Ascending aorta (tissue), 2 donors: ENCODE data around the gene TMC1. TPM values are rescaled to one million over a fixed set of nuclear protein-coding genes. Genes with fewer than 3 reads are reported as not detected.

Experiments used
- DNase-seq, 2 donors: peaks; one replicate each; pipeline ENCODE4 v3.0.0-alpha.2; 2019; ENCODE audit warnings: low spot score in 2 of 2
- H3K27ac ChIP-seq, 2 donors: fragments of 200-600 bp; sonication (generic); one replicate each; pipeline ENCODE4 v1.5.1; 2016 to 2017; ENCODE audit warnings: mild to moderate bottlenecking in 1 of 2
- H3K27me3 ChIP-seq: fragments of 200-600 bp; sonication (generic); one replicate; pipeline ENCODE4 v1.5.1; 2017
- H3K36me3 ChIP-seq, 2 donors: fragments of 200-600 bp; sonication (generic); one replicate each; pipeline ENCODE4 v1.5.1; 2016
- H3K4me1 ChIP-seq, 2 donors: fragments of 200-600 bp; sonication (generic); one replicate each; pipeline ENCODE4 v1.5.1; 2016 to 2017; ENCODE audit warnings: mild to moderate bottlenecking in 1 of 2
- H3K4me3 ChIP-seq, 2 donors: fragments of 200-600 bp; sonication (generic); one replicate each; pipeline ENCODE4 v1.5.1; 2016 to 2017; ENCODE audit warnings: mild to moderate bottlenecking in 1 of 2
- H3K9me3 ChIP-seq, 2 donors: fragments of 200-600 bp; sonication (generic); one replicate each; pipeline ENCODE4 v1.5.1; 2016
- intact Hi-C: fragments of 100-400 bp; cut with DNase I; formaldehyde crosslinking; loops from one replicate; pipeline ENCODE4 v1.15.1; 2023
- total RNA-seq: library from RNA; depleted of rRNA; stranded (reverse); fragments of >200 nt; gene quantifications from one replicate; pipeline ENCODE4 v1.1.0, GENCODE V29; 2016
- TF ChIP-seq, protein P1 (sequence below), 3 experiments: fragments of 200-600 bp in 2 of 3; fragments of 450-650 bp in 1 of 3; sonication (generic) in 2 of 3; IDR thresholded peaks; one replicate each; pipeline ENCODE4 v1.5.1; 2016 to 2019; ENCODE audit warnings: antibody characterized with exemption in 3 of 3, mild to moderate bottlenecking in 1 of 3, moderate library complexity in 1 of 3

Gene TMC1
- total RNA-seq, 1 donor from 2014 or later: not detected

DNA sequence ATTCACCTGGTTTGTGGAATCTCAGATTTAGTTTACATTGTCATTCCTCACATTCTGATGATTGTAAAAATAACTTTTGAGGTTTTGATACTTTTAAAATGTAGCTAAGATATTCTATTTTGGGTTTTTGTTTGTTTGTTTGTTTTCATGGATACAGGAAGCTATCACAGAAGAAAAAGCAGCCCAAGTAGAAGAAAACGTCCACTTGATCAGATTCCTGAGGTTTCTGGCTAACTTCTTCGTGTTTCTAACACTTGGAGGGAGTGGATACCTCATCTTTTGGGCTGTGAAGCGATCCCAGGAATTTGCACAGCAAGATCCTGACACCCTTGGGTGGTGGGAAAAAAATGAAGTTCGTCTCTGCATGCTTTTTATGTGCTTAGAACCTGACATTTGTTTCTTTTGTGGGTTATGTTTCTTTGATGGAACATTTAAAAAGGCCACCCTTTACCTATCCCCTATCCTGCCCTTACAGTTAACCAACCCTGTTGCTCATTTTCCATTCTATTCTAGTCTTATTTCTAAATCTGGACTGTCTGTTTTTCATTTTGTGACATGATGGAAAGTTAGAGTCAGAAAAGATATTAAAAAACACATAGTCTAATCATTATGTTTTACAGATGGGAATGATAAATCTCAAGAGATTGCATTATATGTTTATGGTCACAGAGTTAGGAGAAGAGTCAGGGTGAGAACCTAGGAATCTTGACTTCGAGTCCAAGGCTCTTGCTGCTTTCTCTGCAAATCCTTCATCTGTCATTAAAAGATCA, 267.7 kb downstream of the TMC1 start:
- Histone ChIP-seq H3K9me3 (no peaks in the 10 kb centered on the region), H3K4me1 (peaks cover 0 to 6% of the 10 kb centered on the region in 2 donors), H3K36me3 (no peaks in the 10 kb centered on the region), H3K27me3 (no peaks in the 10 kb centered on the region), H3K4me3 (no peak overlapping the region), H3K27ac (no peak overlapping the region)
- intact Hi-C loops: no loop called here
- TF ChIP-seq, protein P1, sequence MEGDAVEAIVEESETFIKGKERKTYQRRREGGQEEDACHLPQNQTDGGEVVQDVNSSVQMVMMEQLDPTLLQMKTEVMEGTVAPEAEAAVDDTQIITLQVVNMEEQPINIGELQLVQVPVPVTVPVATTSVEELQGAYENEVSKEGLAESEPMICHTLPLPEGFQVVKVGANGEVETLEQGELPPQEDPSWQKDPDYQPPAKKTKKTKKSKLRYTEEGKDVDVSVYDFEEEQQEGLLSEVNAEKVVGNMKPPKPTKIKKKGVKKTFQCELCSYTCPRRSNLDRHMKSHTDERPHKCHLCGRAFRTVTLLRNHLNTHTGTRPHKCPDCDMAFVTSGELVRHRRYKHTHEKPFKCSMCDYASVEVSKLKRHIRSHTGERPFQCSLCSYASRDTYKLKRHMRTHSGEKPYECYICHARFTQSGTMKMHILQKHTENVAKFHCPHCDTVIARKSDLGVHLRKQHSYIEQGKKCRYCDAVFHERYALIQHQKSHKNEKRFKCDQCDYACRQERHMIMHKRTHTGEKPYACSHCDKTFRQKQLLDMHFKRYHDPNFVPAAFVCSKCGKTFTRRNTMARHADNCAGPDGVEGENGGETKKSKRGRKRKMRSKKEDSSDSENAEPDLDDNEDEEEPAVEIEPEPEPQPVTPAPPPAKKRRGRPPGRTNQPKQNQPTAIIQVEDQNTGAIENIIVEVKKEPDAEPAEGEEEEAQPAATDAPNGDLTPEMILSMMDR (IDR thresholded peaks at IDR 0.05): no peak
- DNase-seq: no peak

DNA sequence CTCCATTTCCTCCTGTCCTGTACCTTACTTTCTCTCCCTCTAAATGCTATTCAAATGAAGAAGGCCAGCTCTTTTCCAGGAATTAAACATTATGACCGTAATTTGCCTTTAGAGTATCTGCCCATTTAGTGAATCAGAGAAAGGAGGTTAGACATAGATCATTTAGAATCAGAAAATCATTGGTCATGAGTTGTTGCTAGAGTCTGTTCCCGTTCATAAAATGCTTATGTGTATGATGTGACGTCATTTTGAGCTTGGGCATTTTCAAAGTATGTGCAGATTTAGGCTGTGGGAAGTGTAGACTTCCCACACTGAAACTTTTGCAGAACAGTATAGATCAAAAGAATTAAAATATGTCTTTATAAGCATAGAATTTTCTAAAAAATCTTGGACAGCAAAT, 268.5 kb downstream of the TMC1 start:
- intact Hi-C loops: no loop called here
- TF ChIP-seq, protein P1 (IDR thresholded peaks at IDR 0.05): no peak
- no peak overlapping the region for H3K4me3 ChIP-seq
- no peaks in the 10 kb centered on the region for H3K9me3 ChIP-seq
- peaks cover 0 to 6% of the 10 kb centered on the region in 2 donors for H3K4me1 ChIP-seq
- DNase-seq: no peak
- H3K27me3 ChIP-seq: no peaks in the 10 kb centered on the region
- H3K27ac ChIP-seq: no peak overlapping the region
- H3K36me3 ChIP-seq: no peaks in the 10 kb centered on the region

- Histone ChIP-seq H3K27me3 (no peaks in the 10 kb centered on the region), H3K27ac (no peak overlapping the region), H3K4me1 (peaks cover 0 to 6% of the 10 kb centered on the region in 2 donors), H3K9me3 (peaks cover 0 to 8% of the 10 kb centered on the region in 2 donors), H3K36me3 (no peaks in the 10 kb centered on the region), H3K4me3 (no peak overlapping the region)
- no peak for DNase-seq
- TF ChIP-seq, protein P1 (IDR thresholded peaks at IDR 0.05): no peak
- intact Hi-C loops: no loop called here
These were observed 269.6 kb downstream of the TMC1 start for GRCh38 chr9:72790989-72791388.

- no peak overlapping the region for H3K27ac ChIP-seq
- H3K27me3 ChIP-seq: no peaks in the 10 kb centered on the region
- peaks cover 0 to 9% of the 10 kb centered on the region in 2 donors for H3K9me3 ChIP-seq
- no peaks in the 10 kb centered on the region for H3K36me3 ChIP-seq
- no peak overlapping the region for H3K4me3 ChIP-seq
- intact Hi-C loops: no loop called here
- TF ChIP-seq, protein P1 (IDR thresholded peaks at IDR 0.05): no peak
- DNase-seq: no peak
- peaks cover 0 to 6% of the 10 kb centered on the region in 2 donors for H3K4me1 ChIP-seq
These were observed 270.0 kb downstream of the TMC1 start for GRCh38 chr9:72791436-72791835.

- intact Hi-C loops: no loop called here
- Histone ChIP-seq H3K9me3 (peaks cover 5 to 13% of the 10 kb centered on the region in 2 donors), H3K36me3 (no peaks in the 10 kb centered on the region), H3K27me3 (no peaks in the 10 kb centered on the region), H3K4me1 (no peaks in the 10 kb centered on the region), H3K27ac (no peak overlapping the region), H3K4me3 (no peak overlapping the region)
- TF ChIP-seq, protein P1 (IDR thresholded peaks at IDR 0.05): no peak
- no peak for DNase-seq
These were observed 273.5 kb downstream of the TMC1 start for GRCh38 chr9:72794946-72795345.
